Thymus (tissue), 11 donors: ENCODE data around the gene PAXX. TPM values are rescaled to one million over a fixed set of nuclear protein-coding genes. Genes with fewer than 3 reads are reported as not detected.

Experiments
- DNase-seq, 9 donors: peaks; one replicate each; pipeline ENCODE4 v3.0.0-alpha.2; 2013; ENCODE audit warnings: low spot score in 9 of 9, low read depth in 6 of 9, missing footprints in 1 of 9
- H3K27ac ChIP-seq, 2 donors: one replicate each; pipeline ENCODE4 v1.5.1; 2013; ENCODE audit warnings: control low read depth in 1 of 2, low read depth in 1 of 2, low read length in 1 of 2, mild to moderate bottlenecking in 1 of 2, moderate library complexity in 1 of 2
- H3K27me3 ChIP-seq, 2 donors: one replicate each; pipeline ENCODE4 v1.5.1; 2013; ENCODE audit warnings: low read length in 1 of 2; ENCODE audit not compliant: control insufficient read depth in 2 of 2, insufficient read depth in 1 of 2
- H3K36me3 ChIP-seq, 2 donors: one replicate each; pipeline ENCODE4 v1.5.1; 2013; ENCODE audit warnings: low read length in 1 of 2, mild to moderate bottlenecking in 1 of 2, moderate library complexity in 1 of 2; ENCODE audit not compliant: control insufficient read depth in 2 of 2, insufficient read depth in 2 of 2
- H3K4me1 ChIP-seq, 2 donors: one replicate each; pipeline ENCODE4 v1.5.1; 2013; ENCODE audit warnings: low read length in 2 of 2; ENCODE audit not compliant: control insufficient read depth in 2 of 2, insufficient read depth in 2 of 2
- H3K4me3 ChIP-seq, 2 donors: one replicate each; pipeline ENCODE4 v1.5.1; 2013; ENCODE audit warnings: low read length in 2 of 2, control low read depth in 1 of 2, mild to moderate bottlenecking in 1 of 2
- H3K9me3 ChIP-seq, 2 donors: one replicate each; pipeline ENCODE4 v1.5.1; 2013; ENCODE audit warnings: low read length in 1 of 2, mild to moderate bottlenecking in 1 of 2; ENCODE audit not compliant: control insufficient read depth in 2 of 2, insufficient read depth in 1 of 2
- WGBS: extraction: QIAGEN DNeasy Blood & Tissue Kit; methylation state at CpG from one replicate; pipeline ENCODE4 v1.1.7; 2013; 5-methylcytosine and 5-hydroxymethylcytosine counted together
- polyA plus RNA-seq: library from polyadenylated mRNA; stranded (reverse); fragments of 200-250 nt; gene quantifications from one replicate; pipeline ENCODE4 v1.2.3, GENCODE V29; 2013
- total RNA-seq: library from RNA; stranded (reverse); fragments of 120-200 nt; gene quantifications from one replicate; pipeline ENCODE4 v1.2.4, GENCODE V29; 2013
- donor health status: healthy.

PAXX gene
- total and polyA plus RNA-seq, 2 donors = 68.9 to 431 TPM

- Histone ChIP-seq H3K36me3 (no peaks in the 10 kb centered on the region), H3K27me3 (peaks cover 0 to 3% of the 10 kb centered on the region in 2 donors), H3K4me1 (peaks cover 40 to 70% of the 10 kb centered on the region in 2 donors), H3K27ac (no peak overlapping the region), H3K9me3 (peaks cover 0 to 7% of the 10 kb centered on the region in 2 donors), H3K4me3 (no peak overlapping the region)
- DNase-seq = no peak
- 97% methylated on average over 15 of the region's 15 CpGs for WGBS
Measured at GRCh38 chr9:136963341-136963740, 28.9 kb upstream of the PAXX start.

- 95% methylated on average over 12 of the region's 12 CpGs for WGBS
- Histone ChIP-seq H3K4me3 (no peak overlapping the region), H3K36me3 (no peaks in the 10 kb centered on the region), H3K9me3 (peaks cover 0 to 5% of the 10 kb centered on the region in 2 donors), H3K4me1 (peaks cover 37 to 69% of the 10 kb centered on the region in 2 donors), H3K27me3 (peaks cover 0 to 3% of the 10 kb centered on the region in 2 donors), H3K27ac (no peak overlapping the region)
- no peak for DNase-seq
Measured at GRCh38 chr9:136963751-136964150, 28.5 kb upstream of the PAXX start.

DNA sequence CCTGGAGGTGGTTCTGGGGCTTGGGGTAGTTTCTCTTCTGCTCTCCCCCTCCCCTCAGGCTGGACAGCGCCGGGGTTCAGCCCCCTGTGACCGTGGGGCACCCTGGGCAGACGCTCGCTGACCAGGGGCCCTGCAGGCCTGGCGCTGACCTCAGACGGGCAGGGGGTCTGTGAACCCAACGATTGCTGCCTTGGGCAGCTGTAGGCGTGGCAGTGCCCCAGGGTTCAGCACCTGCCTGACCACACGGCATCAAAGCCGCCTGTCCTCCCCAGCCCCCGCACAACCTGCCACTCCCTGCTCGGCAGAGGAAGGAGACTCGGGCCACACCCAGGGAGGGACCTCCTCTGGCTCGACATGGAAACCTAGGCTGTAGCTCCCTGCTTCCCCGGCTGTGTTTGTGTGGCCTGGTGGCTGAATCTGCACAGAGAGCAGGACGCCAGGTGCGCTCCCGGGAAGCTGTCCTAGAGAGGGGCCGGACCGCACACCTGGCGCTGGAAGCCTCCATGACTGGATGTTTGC is 28.0 kb upstream of the PAXX start:
- H3K27ac ChIP-seq = no peak overlapping the region
- H3K36me3 ChIP-seq = no peaks in the 10 kb centered on the region
- WGBS = 91% methylated on average over 22 of the region's 22 CpGs
- no peak for DNase-seq
- H3K27me3 ChIP-seq = peaks cover 0 to 3% of the 10 kb centered on the region in 2 donors
- peaks cover 32 to 64% of the 10 kb centered on the region in 2 donors for H3K4me1 ChIP-seq
- H3K9me3 ChIP-seq = peaks cover 0 to 4% of the 10 kb centered on the region in 2 donors
- H3K4me3 ChIP-seq = no peak overlapping the region

GRCh38 chr9:136964833-136965422 is 27.3 kb upstream of the PAXX start:
- 95% methylated on average over 26 of the region's 26 CpGs for WGBS
- peaks cover 0 to 3% of the 10 kb centered on the region in 2 donors for H3K27me3 ChIP-seq
- H3K4me1 ChIP-seq = peaks cover 25 to 58% of the 10 kb centered on the region in 2 donors
- no peaks in the 10 kb centered on the region for H3K36me3 ChIP-seq
- no peak overlapping the region for H3K4me3 ChIP-seq
- no peak for DNase-seq
- peaks cover 0 to 4% of the 10 kb centered on the region in 2 donors for H3K9me3 ChIP-seq
- peak overlapping the region in 1 of 2 donors; percentile 26 for H3K27ac ChIP-seq

GRCh38 chr9:136965771-136966484 is 26.3 kb upstream of the PAXX start:
- DNase-seq = peak in 2 of 9 donors; percentile 30 to 38
- Histone ChIP-seq H3K4me1 (peaks cover 18 to 58% of the 10 kb centered on the region in 2 donors), H3K27ac (peak overlapping the region; percentile 53 to 58), H3K36me3 (no peaks in the 10 kb centered on the region), H3K9me3 (peaks cover 0 to under 1% of the 10 kb centered on the region in 2 donors), H3K27me3 (peaks cover 0 to 3% of the 10 kb centered on the region in 2 donors), H3K4me3 (peak overlapping the region in 1 of 2 donors; percentile 29)
- WGBS = 24% methylated on average over 23 of the region's 23 CpGs

DNA sequence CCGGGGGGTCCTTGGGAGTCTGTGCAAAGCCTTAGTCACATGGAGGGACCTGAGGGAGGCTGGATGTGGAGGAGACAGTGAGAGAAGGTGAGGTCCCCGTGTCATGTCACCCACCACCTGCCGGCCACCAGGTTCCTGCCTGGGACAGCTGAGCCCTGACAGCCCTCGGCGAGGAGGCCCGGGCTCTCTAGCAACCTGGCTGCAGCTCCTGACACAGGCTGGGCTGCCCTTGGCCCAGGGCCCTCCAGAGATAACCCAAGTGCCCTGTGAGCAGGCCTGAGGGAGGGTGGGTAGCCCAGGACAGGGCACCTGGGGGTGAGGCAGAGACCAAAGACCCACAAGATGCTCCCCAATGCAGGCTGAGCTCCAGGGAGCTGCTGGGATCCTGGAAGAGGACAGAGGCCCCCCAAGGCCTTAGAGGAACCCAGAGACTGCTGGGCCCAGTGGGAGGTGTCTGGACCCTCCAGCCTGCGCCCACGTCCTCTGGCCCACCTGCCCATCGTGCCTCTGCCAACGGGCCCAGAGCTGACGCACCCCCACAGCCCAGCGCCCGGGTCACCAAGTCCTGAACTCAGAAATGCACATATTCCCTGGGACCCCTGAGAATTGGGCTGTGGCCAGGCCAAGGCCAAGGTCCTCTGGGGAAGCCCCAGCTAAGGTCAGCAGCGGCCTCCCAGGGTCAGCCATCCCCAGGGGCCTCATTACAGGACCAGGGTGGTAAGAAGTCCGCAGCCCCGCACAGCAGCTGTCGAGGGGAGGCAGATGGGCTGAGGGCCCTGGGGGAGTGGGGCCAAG is 23.7 kb upstream of the PAXX start:
- Histone ChIP-seq H3K27ac (no peak overlapping the region), H3K4me1 (peaks cover 13 to 33% of the 10 kb centered on the region in 2 donors), H3K27me3 (peaks cover 2 to 3% of the 10 kb centered on the region in 2 donors), H3K36me3 (no peaks in the 10 kb centered on the region), H3K4me3 (no peak overlapping the region), H3K9me3 (no peaks in the 10 kb centered on the region)
- no peak for DNase-seq
- 93% methylated on average over 17 of the region's 17 CpGs for WGBS

DNA sequence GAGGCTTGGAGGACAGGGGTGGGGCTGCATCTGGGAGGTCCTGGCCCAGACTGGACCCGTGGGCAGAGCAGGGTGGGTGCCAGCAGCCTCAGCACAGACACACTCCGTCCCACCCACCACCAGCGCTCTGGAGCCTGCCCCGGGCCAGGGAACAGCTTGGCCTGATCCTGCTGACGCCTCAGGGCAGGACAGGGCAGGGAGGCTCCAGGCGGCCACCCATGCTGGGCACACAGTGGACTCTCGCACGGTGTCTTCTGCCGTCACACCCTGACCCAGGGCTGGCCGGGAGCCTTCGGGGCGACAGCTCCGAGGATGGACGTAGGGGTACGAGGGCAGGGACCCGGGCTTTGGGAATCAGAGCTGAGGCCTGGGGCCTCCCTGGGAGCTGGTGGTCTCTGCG is 23.1 kb upstream of the PAXX start:
- no peak for DNase-seq
- H3K4me1 ChIP-seq = peaks cover 13 to 30% of the 10 kb centered on the region in 2 donors
- no peaks in the 10 kb centered on the region for H3K9me3 ChIP-seq
- WGBS = 95% methylated on average over 17 of the region's 17 CpGs
- H3K27me3 ChIP-seq = peaks cover 2 to 7% of the 10 kb centered on the region in 2 donors
- H3K4me3 ChIP-seq = no peak overlapping the region
- no peaks in the 10 kb centered on the region for H3K36me3 ChIP-seq
- H3K27ac ChIP-seq = no peak overlapping the region

DNA sequence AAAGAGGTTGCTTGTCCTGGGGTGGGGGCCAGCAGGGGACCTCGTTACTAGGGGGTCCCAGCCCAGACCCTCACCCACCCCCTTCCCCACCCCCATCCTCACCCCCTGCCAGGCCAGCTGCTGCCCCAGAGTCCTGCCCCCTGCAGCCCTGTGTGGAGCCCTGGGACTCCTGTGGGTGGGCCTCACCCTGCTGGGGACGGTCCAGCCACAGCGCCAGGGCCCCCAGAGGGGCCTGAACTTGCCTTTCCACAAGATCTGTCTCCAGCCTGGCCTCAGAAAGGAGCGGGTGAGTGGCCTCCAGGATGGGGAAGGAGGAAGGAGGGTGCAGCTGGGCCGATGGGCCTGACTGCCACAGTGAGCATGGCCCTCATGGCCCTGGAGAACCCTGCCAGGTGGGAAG is 22.4 kb upstream of the PAXX start:
- DNase-seq = no peak
- WGBS = 96% methylated on average over 5 of the region's 5 CpGs
- H3K4me3 ChIP-seq = no peak overlapping the region
- H3K4me1 ChIP-seq = peaks cover 10 to 24% of the 10 kb centered on the region in 2 donors
- no peak overlapping the region for H3K27ac ChIP-seq
- peaks cover 2 to 12% of the 10 kb centered on the region in 2 donors for H3K27me3 ChIP-seq
- H3K36me3 ChIP-seq = no peaks in the 10 kb centered on the region
- no peaks in the 10 kb centered on the region for H3K9me3 ChIP-seq
